ENCODE results near the gene PGM1.
"Not testable (repeated sequence)": the region's sequence is repeated elsewhere in the genome, so short reads cannot be mapped to it uniquely, and the experiment has no call there.

The PGM1 gene

DNA sequence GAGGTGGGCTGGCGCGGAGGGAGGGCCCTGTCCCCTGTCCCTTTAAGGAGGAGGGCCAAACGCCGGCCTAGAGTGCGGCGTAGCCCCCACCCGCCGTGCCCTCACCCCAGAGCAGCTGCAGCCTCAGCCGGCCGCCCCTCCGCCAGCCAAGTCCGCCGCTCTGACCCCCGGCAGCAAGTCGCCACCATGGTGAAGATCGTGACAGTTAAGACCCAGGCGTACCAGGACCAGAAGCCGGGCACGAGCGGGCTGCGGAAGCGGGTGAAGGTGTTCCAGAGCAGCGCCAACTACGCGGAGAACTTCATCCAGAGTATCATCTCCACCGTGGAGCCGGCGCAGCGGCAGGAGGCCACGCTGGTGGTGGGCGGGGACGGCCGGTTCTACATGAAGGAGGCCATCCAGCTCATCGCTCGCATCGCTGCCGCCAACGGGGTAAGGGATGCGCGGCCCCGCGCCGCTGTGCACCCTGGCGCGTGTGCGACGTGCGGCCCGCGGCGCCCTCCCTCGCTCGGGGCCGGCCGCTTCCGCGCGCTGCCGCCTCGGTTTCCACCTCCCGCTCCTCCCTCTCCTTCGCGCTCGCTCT is at the start of gene PGM1:
PGM1 (plus strand) TSS at position 109 of the 583 bp plus-strand sequence; CDS start at position 187, 78 bp downstream.
- DNase-seq (ENCODE audit: low read depth in 2 of 2, low spot score in 1 of 2): peak; percentile 37 to 58

DNA sequence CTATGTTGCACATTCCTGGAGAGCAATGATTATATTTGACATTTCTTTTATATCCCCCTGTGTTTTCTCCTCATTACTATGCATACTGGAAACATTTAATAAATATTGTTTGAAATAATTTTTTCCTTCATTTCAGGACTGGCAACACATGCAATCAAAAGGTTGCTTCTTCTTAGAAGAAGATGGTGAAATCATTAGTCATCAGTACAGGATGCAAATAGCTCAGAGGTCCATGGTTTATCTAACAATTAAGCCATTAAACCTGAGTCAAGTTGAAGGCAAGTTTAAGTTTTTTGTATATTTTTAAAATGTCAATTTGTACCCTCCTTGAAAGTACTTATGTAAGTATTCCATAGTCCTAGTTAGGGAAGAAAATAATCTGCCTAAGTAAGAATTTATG is 47.4 kb upstream of the PGM1 start:
- DNase-seq (ENCODE audit: low read depth in 2 of 2, low spot score in 1 of 2): no peak

DNA sequence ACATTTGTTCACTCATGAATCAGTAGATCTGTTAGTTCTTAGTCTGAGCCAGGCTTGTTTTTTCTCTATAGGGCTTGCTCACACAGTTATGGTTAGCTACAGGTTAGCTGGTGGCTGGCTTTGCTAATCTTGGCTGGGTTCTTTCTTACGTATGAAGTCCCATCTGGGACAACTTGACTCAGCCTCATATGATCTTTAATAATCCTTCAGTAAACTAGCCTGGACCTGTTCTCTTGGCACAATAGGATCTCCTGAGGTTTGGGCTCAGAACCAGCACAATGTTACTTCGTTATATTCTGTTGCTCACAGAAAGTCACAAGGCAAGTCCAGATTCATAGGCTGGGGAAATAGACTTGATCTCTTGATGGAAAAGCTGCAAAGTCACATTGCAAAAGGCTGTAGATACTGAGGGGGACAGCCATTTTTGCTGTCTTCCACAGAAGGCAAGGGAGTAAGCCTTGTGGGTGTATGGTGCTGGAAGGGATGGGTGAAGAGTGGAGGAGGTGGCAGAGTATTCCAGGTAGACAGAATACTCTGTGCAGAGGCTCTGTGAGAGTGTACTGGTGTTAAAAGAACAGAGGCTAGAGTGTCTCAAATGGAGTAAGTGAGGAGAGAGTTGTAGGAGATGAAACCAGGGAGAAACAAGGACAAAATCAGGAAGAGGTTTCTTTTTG is 45.5 kb upstream of the PGM1 start:
- no peak for DNase-seq (ENCODE audit: low read depth in 2 of 2, low spot score in 1 of 2)

DNA sequence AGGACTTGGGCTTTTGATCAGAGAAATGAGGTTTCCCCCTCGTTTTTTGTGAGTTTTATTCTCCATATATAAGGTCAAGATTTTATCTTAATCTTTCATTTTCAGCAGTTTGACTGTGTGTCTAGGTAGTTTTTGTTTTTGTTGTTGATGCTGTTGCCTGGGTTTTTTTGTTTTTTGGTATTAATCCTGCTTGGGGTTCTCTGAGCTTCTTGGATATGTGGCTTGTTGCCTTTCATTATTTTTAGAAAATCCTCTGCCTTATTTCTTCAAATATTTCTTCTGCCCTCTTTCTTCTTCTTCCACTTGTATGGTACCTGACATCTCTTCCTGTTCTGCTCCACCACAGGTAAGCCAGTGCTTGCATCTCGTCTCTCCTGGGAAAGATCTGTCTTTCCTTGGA is 44.9 kb upstream of the PGM1 start:
- no peak for DNase-seq (ENCODE audit: low read depth in 2 of 2, low spot score in 1 of 2)

DNA sequence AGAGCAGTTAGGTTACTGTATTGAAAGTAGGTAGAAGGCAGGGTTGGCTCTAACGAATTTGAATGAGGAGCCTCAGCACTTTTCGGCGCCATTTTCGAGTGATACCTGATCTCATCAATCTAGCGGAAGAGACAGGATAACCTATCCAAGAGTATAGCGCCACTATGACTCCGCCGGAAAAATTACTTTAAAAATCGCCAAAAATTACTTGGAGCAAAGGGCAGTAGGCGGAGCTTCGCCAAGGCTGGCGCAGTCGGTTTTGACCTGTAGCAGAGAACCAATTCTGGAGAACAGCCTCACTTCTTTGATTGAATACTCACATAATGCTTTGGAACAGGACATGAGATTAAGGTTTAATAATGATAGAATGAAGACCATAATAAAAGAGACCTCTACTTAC is 44.3 kb upstream of the PGM1 start:
- no peak for DNase-seq (ENCODE audit: low read depth in 2 of 2, low spot score in 1 of 2)

DNA sequence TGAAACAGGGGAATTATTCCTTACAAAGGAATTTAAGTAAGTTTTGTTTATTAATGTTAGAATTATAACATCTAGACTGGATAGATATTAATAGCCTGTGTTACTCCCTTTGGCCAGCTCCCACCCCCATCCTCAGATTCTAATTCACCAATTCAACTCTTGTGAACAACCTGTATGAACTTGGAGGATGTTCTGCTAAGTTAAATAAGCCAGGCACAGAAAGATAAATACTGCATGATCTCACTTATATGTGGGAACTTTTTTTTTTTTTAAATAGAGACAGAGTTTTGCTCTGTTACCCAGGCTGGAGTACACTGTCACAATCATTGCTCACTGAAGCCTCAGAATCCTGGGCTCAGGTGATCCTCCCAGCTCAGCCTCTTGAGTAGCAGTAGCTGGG is 37.7 kb upstream of the PGM1 start:
- DNase-seq (ENCODE audit: low read depth in 2 of 2, low spot score in 1 of 2): no peak

DNA sequence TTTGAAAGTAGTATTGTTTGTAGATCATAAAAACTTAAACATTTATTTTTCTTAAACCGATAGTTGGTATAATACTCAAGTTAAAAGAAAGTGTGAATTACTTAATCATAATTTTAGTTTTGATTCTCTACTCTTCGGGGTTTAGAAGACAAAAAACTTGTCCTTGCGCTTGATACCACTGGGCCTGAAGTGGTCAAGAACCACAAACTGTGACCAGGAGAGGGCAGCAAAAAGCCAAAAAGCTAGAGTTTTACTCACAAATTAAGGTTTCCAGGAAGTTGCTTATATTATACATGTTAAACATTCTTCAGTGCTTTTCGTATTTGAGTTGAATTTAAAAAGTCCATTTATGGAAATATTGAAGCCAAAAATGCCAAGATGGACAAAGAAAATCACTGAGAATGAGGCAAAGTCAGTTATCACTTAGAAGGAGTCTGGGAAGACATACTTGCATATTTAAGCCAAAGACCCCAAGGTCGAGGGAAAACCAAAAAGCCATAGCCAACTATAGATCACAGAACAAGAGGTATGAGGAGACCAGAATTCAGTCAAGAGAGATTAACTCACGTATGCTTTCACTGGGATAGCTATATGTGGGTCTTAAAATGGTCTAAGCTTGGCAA is 35.7 kb upstream of the PGM1 start:
- no peak for DNase-seq (ENCODE audit: low read depth in 2 of 2, low spot score in 1 of 2)

DNA sequence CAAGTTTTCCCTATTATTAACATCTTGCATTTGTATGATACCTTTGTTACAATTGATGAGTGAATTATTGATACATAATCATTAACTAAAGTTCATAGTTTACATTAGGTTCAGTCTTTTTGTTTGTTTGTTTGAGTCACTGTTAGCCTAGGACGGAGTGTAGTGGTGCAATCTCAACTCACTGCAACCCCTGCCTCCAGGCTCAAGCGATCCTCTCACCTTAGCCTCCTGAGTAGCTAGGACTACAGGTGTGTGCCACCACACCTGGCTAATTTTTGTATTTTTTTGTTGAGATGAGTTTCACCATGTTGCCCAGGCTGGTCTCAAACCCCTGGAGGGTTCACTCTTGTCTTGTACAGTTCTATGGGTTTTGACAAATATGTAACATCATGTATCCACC is 33.9 kb upstream of the PGM1 start:
- DNase-seq (ENCODE audit: low read depth in 2 of 2, low spot score in 1 of 2): no peak

DNA sequence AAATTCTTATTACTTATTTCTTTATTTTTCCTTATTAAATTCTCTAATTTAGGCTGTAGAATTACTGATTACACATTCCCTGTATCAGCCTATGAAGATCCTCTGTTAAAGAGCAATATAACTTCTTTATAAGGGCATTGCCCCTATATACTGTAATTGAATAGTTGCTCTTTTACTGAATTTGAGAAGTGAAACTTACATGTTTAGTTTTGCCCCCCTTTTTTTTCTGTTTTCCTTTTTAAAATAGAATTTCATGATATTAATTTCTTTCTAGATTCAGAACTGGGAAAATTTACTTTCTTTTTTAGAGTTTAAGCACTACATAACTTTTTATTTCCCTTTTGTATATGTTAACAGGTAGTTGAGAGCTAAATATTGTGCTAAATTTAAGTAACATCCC is 29.5 kb upstream of the PGM1 start:
- DNase-seq (ENCODE audit: low read depth in 2 of 2, low spot score in 1 of 2): no peak

DNA sequence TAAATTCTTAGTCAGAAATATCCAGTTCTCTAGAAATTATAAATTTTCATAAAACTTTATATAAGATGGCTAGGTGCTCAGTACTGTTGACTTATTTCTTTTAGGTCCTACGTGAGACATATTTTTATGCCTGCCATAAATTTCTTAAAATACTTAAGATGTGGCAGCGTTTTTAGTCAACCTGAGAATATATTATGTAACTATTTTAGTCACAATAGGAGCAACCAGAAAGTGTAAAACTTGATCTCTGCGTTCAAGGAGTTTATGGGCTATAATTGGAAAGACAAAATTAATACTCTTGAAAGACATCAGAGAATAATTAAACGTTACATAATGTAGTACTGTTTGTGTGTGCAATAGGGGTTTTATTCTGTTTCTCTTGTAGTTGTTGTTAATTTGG is 24.1 kb upstream of the PGM1 start:
- no peak for DNase-seq (ENCODE audit: low read depth in 2 of 2, low spot score in 1 of 2)

DNA sequence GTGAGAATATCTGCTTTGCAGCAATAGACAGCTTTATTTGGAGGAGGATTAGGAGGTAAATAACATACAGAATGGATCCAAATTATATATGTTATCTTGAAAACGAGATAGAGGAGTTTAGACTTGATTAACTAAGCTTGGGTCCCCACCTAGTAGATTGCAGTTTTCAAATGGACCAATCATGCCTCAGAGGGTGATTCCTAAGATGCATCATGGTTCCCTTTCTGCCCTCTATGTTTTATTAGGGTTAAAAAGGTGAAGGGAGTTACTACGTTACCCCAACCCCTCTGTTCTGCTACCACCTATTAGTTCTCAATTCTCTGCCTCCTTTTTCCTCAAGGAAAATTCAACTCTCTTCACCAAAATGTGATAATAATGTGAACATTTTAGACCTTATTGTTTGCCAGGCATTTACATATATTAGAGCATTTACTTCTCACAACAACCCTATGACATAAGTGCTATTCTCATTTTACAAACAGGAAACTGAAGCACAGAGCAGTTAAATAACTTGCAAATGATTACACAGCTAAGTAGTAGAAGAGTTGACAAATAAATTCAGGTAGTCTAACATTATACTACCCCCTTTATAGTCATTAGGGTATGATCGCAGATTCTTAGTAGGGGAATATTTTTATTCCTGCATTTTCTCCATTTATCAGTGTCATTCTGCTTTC is 23.4 kb upstream of the PGM1 start:
- no peak for DNase-seq (ENCODE audit: low read depth in 2 of 2, low spot score in 1 of 2)

DNA sequence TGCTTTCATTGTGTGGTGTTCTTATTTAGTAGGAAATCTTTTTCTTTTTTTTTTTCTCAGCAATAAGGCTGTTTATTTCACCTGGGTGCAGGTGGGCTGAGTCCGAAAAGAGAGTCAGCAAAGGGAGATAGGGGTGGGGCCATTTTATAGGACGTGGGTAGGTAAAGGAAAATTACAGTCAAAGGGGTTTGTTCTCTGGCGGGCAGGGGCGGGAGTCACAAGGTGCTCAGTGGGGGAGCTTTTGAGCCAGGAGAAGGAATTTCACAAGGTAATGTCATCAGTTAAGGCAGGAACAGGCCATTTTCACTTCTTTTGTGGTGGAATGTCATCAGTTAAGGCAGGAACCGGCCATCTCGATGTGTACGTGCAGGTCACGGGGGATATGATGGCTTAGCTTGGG is 20.5 kb upstream of the PGM1 start:
- DNase-seq (ENCODE audit: low read depth in 2 of 2, low spot score in 1 of 2): not testable (repeated sequence)

DNA sequence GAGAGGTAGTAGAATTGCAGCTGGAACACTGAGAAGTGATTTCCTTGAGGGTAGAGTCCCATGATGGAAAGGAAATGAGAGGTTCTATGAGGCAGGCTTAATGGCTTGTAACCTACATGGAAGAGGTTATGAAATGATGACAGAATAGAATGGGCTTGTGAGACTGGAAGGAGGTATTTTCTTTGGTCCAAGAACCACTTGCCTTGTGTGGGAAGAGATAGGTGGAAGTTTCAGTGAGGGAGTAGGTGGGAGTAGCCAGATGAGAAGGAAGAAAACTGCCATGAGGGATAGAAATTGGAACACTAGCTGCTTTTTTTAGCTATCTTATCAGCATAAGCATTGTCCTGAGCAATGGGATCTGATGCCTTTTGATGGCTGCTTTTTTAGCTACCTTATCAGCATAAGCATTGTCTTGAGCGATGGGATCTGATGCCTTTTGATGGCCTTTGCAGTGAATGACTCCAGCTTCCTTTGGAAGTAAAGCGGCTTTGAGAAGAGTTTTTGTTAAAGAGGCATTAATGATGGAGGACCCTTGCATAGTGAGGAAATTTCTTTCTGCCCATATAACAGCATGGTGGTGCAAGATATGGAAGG is 18.9 kb upstream of the PGM1 start:
- DNase-seq (ENCODE audit: low read depth in 2 of 2, low spot score in 1 of 2): not testable (repeated sequence)

DNA sequence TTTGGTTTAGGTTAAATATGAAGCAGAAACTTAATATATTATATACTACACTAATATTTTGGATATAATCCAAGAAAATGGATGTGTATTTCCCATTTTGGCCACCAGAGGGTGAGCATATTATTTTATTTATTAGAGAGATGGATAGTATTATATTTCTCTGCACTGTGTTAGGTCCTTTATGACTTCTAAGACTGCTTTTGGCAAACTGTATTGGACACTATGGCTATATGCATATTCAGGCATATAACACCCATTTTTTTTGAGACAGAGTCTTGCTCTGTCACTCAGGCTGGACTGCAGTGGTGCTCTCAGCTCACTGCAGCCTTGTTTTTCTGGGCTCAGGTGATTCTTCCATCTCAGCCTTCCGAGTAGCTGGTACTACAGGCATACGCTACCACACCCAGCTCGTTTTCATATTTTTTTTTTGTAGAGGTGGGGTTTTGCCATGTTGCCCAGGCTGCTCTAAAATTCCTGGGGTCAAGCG is 17.8 kb upstream of the PGM1 start:
- no peak for DNase-seq (ENCODE audit: low read depth in 2 of 2, low spot score in 1 of 2)

DNA sequence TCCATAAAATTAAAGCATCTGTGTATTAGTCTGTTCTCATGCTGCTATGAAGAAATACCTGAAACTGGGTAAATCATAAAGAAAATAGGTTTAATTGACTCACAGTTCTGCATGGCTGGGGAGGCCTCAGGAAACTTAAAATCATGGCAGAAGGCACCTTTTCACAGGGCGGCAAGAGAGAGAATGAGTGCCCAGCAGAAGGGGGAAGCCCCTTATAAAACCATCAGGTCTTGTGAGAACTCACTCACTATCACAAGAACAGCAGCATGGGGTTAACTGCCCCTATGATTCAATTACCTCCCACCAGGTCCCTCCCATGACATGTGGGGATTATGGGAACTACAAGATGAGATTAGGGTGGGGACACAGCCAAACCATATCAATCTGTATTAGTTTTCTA is 6.9 kb upstream of the PGM1 start:
- DNase-seq (ENCODE audit: low read depth in 2 of 2, low spot score in 1 of 2): not testable (repeated sequence)

DNA sequence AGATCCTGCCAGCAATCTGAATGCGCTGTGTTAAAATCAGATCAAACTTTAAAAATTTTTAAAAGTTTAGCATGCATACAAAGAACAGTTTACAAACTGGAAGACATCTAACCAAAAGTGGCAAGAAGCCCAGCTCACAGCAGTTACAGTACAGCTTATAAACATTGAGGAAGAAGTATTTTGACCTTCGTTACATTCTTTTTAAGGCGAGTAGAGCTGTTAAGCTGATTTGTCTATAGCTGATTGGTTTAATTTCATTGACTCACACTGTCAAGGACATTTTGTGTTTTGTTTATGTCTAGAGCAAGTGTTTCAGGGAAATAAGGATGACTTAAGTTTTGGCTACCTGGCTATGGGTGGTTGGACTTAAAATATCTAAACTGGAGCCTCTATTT is 3.0 kb upstream of the PGM1 start:
- DNase-seq (ENCODE audit: low read depth in 2 of 2, low spot score in 1 of 2): no peak

DNA sequence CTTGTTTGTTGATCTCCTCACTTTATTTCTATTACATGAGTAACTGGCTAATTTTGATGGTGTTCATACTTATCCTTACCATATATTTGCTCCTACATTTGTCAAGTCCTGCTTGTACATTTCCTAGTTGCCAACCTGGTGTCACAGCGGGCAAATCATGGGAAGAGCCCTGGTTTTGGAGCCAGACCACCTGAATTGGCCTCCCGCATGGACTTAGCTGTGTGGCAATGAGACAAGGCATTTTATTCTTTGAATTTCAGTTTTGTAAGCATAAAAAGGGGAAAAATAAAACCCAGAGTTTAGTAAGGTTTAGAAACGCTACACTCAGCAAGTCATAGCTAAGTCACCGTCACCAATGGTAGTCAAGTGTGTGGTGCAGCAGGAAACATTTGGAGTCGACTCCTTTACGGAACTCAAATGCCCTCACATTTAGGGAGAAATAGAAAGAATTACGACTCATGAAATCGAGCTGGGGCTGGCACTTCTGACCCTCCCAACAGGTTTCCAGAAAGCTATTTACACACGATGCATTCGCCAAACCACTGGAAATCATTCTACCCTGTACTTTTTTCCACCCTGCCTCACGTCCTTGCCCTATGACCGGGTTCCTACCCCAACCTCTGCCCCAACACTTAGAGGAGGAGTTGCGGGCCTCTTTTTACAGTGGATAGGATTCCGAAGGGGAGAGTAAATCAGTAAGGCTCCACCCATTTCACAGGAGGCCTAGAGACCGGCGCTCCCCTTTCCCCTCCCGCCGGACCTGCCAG is 492 bp upstream of the PGM1 start:
- no peak for DNase-seq (ENCODE audit: low read depth in 2 of 2, low spot score in 1 of 2)

DNA sequence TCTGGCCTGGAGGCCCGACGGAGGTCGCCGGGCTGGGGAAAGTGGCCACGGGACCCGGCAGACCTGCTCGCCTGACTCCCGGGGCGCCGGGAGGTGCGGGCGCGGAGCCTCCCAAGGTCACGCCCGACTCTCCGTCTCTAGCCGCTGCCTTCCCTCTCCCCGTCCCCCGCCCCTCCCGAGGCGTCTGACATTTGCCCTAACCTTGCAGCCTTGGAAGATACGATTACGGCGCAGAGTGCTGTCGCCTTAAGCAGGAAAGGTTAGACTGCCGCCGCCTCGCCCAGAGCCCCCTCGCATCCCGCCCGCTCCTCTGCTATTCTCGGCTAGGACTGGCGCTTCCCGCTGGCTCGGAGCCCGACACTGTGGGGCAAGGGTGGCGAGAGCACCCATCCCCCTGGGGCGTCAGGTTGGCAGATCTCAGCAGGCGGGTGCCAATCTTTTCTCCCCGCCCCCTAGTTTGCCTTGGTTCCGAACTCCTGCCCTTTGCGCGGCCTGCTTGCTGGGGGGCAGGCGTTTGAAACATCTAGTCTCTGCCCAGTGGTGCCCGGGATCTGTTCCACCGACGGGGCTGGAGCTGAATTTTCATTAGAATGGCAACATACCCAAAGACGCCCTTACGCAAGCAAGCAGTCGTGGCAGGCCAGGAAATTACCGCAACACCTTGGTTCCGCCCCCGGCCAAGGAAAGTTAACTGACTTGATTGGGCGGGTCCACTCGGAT is 835 bp downstream of the PGM1 start:
- DNase-seq (ENCODE audit: low read depth in 2 of 2, low spot score in 1 of 2): peak; percentile 34 to 55

DNA sequence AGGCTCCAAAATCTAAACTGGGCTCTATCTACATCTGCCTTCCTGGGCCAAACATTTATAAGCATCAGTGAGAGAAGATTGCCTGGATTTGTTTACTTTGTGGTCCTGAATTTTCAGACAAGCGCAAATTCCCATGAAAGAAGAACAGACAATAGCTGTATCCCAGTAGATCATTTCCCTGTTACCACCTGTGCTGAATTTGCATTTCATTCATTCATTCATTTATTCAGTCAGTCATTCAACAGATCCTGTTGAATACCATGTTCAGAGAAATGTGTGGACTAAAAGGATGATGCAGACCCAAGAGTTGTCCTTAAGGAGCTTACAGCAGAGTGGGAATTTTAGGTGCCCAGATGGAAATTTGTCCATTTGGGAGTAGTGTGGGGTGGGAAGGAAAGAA is 2.2 kb downstream of the PGM1 start:
- no peak for DNase-seq (ENCODE audit: low read depth in 2 of 2, low spot score in 1 of 2)

DNA sequence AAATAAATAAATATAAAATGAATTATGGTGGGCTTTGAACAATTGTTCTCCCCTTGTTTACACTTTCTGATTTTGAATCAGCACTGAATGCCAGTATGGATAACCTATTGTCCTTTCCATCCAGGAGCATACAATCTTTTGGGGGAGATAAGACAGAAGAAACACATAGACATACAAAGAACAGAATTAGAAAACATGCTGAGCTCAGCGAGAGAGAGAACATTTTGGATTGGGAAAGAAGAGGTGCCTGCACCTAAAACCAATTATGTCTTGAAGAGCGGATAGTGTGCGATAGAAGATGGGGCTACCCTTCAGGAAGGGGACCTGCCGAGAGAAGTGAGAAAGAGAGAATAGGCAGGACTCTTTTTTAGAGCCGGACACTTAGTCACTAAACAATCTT is 6.6 kb downstream of the PGM1 start:
- no peak for DNase-seq (ENCODE audit: low read depth in 2 of 2, low spot score in 1 of 2)
